Ovary (tissue), 3 donors: ENCODE measurements around the gene MAP2K5.

Experiments
- EP300 ChIP-seq: sonication (generic); formaldehyde crosslinking; IDR thresholded peaks from one replicate; pipeline ENCODE4 v1.6.1; 2017; ENCODE audit warnings: antibody characterized with exemption
- POLR2A ChIP-seq: fragments of 450-650 bp; IDR thresholded peaks from one replicate; pipeline ENCODE4 v1.6.1; 2017; ENCODE audit warnings: antibody characterized with exemption, mild to moderate bottlenecking, moderate library complexity
- TF ChIP-seq, protein P1 (sequence below), 3 donors: fragments of 450-650 bp in 2 of 3; fragments of 200-600 bp in 1 of 3; IDR thresholded peaks; one replicate each; pipeline versions ENCODE4 v1.5.1 to v1.8.0; 2016 to 2022; ENCODE audit warnings: antibody characterized with exemption in 3 of 3, mild to moderate bottlenecking in 1 of 3
- donor health status: DM: no; HTN: no; CAD: no.

DNA sequence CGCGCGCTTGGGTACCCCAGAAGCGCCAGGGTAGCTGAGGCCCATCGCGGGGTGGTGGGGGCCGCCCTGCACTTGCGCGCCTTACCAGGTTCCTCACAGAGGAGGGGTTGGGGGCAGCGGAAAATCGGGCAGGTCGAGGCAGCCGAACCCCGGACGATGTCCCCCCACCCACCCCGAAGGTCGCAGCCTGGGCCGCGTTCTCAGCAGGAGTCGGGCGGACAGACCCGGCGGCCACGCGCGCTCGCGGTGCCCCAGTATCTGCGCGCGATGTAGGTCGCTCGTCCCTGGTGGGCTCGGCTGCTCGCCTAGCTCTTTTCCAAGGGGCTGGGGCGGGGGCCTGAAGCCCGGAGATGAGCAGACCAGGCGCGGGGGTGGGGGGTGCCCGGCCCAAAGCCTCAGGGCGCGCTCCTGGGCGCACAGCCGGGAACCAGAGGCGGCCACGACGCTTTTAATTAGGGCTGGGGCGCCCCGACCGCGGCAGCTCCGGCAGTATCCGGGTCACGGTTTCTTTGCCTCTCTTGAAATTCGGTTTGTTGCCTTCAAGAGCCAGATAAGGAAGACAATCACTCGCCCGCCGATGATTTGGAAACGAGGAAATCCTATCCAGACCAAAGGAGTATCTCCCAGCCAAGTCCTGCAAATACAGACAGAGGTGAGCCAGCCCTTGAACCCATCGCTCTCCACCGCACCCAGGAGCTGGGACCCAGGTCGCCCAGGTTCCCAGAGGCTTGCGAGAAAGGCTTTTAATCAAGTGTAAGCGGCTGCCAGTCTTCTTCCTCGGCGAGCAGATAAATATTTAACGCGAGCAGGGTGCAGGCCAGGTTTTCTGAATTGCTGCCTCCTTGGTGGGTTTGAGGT, 287.4 kb downstream of the MAP2K5 start:
- TF ChIP-seq, protein P1, sequence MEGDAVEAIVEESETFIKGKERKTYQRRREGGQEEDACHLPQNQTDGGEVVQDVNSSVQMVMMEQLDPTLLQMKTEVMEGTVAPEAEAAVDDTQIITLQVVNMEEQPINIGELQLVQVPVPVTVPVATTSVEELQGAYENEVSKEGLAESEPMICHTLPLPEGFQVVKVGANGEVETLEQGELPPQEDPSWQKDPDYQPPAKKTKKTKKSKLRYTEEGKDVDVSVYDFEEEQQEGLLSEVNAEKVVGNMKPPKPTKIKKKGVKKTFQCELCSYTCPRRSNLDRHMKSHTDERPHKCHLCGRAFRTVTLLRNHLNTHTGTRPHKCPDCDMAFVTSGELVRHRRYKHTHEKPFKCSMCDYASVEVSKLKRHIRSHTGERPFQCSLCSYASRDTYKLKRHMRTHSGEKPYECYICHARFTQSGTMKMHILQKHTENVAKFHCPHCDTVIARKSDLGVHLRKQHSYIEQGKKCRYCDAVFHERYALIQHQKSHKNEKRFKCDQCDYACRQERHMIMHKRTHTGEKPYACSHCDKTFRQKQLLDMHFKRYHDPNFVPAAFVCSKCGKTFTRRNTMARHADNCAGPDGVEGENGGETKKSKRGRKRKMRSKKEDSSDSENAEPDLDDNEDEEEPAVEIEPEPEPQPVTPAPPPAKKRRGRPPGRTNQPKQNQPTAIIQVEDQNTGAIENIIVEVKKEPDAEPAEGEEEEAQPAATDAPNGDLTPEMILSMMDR (IDR thresholded peaks at IDR 0.05): no peak
- no peak for TF ChIP-seq POLR2A
- no peak for TF ChIP-seq EP300
